ENCODE results near the gene TCHH.
"Not testable (repeated sequence)": the region's sequence is repeated elsewhere in the genome, so short reads cannot be mapped to it uniquely, and the experiment has no call there.

Gene TCHH

DNA sequence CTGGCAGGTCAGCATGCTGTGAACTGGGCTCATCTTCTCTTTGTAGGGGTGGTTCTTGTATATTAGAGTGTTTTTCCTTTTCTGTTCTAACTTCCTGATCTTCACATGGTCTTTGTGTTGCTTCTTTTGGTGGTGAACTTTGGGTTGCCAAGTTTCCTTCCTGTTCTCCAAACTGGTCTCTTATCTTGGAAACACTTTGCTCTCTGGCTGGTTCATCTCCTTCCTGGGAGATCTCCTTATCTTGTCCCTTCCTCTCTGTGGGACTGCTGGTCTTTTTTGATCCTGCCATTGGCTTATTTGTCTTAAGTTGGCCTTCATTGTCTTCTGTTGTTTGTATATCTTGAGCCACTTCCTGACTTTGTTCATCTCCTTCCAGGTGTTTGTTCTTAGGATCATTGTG, 28.5 kb downstream of the TCHH start (continued):
- TF ChIP-seq, protein P1, sequence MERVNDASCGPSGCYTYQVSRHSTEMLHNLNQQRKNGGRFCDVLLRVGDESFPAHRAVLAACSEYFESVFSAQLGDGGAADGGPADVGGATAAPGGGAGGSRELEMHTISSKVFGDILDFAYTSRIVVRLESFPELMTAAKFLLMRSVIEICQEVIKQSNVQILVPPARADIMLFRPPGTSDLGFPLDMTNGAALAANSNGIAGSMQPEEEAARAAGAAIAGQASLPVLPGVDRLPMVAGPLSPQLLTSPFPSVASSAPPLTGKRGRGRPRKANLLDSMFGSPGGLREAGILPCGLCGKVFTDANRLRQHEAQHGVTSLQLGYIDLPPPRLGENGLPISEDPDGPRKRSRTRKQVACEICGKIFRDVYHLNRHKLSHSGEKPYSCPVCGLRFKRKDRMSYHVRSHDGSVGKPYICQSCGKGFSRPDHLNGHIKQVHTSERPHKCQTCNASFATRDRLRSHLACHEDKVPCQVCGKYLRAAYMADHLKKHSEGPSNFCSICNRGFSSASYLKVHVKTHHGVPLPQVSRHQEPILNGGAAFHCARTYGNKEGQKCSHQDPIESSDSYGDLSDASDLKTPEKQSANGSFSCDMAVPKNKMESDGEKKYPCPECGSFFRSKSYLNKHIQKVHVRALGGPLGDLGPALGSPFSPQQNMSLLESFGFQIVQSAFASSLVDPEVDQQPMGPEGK (tag by site-specific recombination; IDR thresholded peaks at IDR 0.05) = no peak
- TF ChIP-seq ZNF473 (tag by site-specific recombination; IDR thresholded peaks at IDR 0.05) = no peak

DNA sequence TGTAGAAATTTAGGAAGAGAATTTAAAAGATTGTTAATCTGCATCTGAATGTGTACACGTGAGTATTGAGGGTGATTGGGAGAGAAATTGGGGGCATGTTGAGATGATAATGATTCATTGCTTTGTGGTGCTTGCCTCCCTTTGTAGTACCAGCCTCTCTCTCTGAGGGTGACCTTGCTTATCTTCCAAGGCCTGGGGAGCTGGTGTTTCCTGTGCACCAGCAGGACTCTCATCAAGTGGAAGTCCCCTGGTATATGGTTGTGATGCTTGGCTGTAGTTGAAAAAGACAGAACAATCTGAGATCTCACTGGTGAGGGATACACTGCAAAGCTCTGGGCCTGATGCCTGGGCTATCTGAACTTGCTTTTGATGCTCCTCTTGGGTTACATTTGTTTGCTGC, 30.4 kb downstream of the TCHH start:
- CTCF ChIA-PET = no interaction called here
- H3K4me1 ChIP-seq (ENCODE audit: control insufficient read depth, insufficient read depth, low read length) = no peaks in the 10 kb centered on the region
- no peaks in the 10 kb centered on the region for H3K9me3 ChIP-seq (ENCODE audit: control insufficient read depth, insufficient read depth, low read depth, low read length)
- no peak overlapping the region for H3K27ac ChIP-seq (ENCODE audit: extremely low read depth, low read depth, low read length)
- H3K4me3 ChIP-seq (ENCODE audit: low read depth, low read length) = no peak overlapping the region
- POLR2A ChIA-PET = no interaction called here
- H3K36me3 ChIP-seq (ENCODE audit: control insufficient read depth in 2 of 2, insufficient read depth in 1 of 2, low read length in 2 of 2) = no peaks in the 10 kb centered on the region
- no peak for TF ChIP-seq ZNF529 (tag by site-specific recombination; IDR thresholded peaks at IDR 0.05; ENCODE audit: insufficient replicate concordance)
- TF ChIP-seq, protein P2, sequence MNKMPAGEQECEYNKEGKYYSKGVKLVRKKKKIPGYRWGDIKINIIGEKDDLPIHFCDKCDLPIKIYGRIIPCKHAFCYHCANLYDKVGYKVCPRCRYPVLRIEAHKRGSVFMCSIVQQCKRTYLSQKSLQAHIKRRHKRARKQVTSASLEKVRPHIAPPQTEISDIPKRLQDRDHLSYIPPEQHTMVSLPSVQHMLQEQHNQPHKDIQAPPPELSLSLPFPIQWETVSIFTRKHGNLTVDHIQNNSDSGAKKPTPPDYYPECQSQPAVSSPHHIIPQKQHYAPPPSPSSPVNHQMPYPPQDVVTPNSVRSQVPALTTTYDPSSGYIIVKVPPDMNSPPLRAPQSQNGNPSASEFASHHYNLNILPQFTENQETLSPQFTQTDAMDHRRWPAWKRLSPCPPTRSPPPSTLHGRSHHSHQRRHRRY (tag by site-specific recombination; IDR thresholded peaks at IDR 0.05) = no peak
- no peak for TF ChIP-seq ZSCAN16 (tag by site-specific recombination; IDR thresholded peaks at IDR 0.05)
- TF ChIP-seq ZNF239 (tag by site-specific recombination; IDR thresholded peaks at IDR 0.05) = no peak
- no peak for TF ChIP-seq ZNF10 (tag by site-specific recombination; IDR thresholded peaks at IDR 0.05)
- TF ChIP-seq ZIC2 (tag by site-specific recombination; IDR thresholded peaks at IDR 0.05) = 0 out of 2 replicates have a peak, but pooled peaks have one; percentile 9

DNA sequence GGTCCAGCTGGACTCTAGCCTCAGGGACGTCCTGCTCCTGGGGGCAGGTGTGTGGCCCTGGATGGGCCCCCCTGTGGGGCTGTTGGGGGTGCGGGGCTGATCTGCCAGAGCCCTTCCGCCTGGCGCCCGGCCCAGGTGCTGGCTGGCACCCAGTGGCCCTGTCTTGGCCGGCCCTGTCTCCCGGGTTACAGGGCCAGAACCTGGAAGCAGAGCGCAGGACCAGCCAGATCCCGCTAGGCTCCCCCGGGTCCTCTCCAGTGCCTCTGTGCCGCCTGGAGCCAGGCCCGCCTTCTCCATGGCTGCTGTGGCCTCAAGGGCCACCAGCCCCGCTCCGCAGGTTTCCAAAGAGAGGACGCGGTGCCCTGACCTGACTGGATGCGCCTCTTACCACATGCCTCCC, 34.2 kb downstream of the TCHH start:
- H3K4me3 ChIP-seq (ENCODE audit: low read depth, low read length); H3K9me3 ChIP-seq (ENCODE audit: control insufficient read depth, insufficient read depth, low read depth, low read length); CTCF ChIA-PET; H3K27ac ChIP-seq (ENCODE audit: extremely low read depth, low read depth, low read length); H3K4me1 ChIP-seq (ENCODE audit: control insufficient read depth, insufficient read depth, low read length); POLR2A ChIA-PET; H3K36me3 ChIP-seq (ENCODE audit: control insufficient read depth in 2 of 2, insufficient read depth in 1 of 2, low read length in 2 of 2): not testable (repeated sequence)

DNA sequence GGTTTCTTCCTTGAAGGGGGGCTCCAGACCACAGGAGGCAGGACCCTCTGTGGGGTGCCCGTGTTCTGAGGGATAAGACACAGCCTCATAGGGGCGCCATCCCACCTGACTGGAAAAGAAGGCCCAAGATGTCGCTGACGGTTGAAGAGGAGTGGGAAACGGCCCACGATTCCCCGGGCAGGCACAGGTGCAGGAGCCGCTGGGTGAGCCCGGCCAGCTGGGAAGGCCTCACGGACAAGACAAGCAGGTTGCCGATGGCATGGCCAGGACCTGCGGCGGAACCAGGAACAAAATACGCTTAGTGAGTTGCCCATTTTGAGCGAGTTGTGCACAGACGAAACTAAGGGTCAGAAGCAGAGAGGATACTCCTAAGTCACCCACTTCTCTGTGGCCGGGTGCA, 34.8 kb downstream of the TCHH start:
- POLR2A ChIA-PET; CTCF ChIA-PET; H3K9me3 ChIP-seq (ENCODE audit: control insufficient read depth, insufficient read depth, low read depth, low read length): not testable (repeated sequence)

DNA sequence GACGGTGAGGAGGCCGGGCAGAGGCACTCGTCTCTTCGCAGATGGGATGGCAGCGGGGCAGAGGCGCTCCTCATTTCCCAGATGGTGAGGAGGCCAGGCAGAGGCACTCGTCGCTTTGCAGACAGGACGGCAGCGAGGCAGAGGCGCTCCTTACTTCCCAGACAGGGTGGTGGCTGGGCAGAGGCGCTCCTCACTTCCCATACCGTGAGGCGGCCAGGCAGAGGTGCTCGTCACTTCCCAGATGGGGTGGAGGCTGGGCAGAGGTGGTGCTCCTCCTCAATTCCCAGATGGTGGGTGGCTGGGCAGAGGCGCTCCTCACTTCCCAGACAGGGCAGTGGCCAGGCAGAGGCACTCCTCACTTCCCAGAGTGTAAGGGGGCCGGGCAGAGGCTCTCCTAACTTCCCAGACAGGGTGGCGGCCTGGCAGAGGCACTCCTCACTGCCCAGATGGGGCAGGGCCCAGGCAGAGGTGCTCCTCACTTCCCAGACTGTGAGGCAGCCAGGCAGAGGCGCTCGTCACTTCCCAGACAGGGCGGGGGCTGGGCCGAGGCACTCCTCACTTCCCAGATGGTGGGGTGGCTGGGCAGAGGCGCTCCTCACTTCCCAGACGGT, 36.3 kb downstream of the TCHH start:
- ChIA-PET CTCF (no interaction called here), POLR2A (interaction anchor here (0.8 kb wide), 1 partner anchor 99 kb away, joined by 3 read pairs; no protein-coding TSS in a partner anchor)
- Histone ChIP-seq H3K4me1 (ENCODE audit: control insufficient read depth, insufficient read depth, low read length) (no peaks in the 10 kb centered on the region), H3K4me3 (ENCODE audit: low read depth, low read length) (no peak overlapping the region), H3K9me3 (ENCODE audit: control insufficient read depth, insufficient read depth, low read depth, low read length) (no peaks in the 10 kb centered on the region), H3K36me3 (ENCODE audit: control insufficient read depth in 2 of 2, insufficient read depth in 1 of 2, low read length in 2 of 2) (no peaks in the 10 kb centered on the region), H3K27ac (ENCODE audit: extremely low read depth, low read depth, low read length) (no peak overlapping the region)
- no peak for TF ChIP-seq BCL11A (tag by site-specific recombination; IDR thresholded peaks at IDR 0.05; ENCODE audit: low read depth)
- TF ChIP-seq, protein P3, sequence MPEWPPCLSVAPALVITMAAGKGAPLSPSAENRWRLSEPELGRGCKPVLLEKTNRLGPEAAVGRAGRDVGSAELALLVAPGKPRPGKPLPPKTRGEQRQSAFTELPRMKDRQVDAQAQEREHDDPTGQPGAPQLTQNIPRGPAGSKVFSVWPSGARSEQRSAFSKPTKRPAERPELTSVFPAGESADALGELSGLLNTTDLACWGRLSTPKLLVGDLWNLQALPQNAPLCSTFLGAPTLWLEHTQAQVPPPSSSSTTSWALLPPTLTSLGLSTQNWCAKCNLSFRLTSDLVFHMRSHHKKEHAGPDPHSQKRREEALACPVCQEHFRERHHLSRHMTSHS (tag by site-specific recombination; IDR thresholded peaks at IDR 0.05) = no peak
- no peak for TF ChIP-seq KLF7 (tag by site-specific recombination; IDR thresholded peaks at IDR 0.05; ENCODE audit: borderline replicate concordance)
- TF ChIP-seq, protein P4, sequence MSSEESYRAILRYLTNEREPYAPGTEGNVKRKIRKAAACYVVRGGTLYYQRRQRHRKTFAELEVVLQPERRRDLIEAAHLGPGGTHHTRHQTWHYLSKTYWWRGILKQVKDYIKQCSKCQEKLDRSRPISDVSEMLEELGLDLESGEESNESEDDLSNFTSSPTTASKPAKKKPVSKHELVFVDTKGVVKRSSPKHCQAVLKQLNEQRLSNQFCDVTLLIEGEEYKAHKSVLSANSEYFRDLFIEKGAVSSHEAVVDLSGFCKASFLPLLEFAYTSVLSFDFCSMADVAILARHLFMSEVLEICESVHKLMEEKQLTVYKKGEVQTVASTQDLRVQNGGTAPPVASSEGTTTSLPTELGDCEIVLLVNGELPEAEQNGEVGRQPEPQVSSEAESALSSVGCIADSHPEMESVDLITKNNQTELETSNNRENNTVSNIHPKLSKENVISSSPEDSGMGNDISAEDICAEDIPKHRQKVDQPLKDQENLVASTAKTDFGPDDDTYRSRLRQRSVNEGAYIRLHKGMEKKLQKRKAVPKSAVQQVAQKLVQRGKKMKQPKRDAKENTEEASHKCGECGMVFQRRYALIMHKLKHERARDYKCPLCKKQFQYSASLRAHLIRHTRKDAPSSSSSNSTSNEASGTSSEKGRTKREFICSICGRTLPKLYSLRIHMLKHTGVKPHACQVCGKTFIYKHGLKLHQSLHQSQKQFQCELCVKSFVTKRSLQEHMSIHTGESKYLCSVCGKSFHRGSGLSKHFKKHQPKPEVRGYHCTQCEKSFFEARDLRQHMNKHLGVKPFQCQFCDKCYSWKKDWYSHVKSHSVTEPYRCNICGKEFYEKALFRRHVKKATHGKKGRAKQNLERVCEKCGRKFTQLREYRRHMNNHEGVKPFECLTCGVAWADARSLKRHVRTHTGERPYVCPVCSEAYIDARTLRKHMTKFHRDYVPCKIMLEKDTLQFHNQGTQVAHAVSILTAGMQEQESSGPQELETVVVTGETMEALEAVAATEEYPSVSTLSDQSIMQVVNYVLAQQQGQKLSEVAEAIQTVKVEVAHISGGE (tag by site-specific recombination; conservative IDR thresholded peaks at IDR 0.05; ENCODE audit: low read depth) = no peak
- TF ChIP-seq ZNF585B (tag by site-specific recombination; IDR thresholded peaks at IDR 0.05) = no peak
- no peak for TF ChIP-seq ZNF266 (tag by site-specific recombination; IDR thresholded peaks at IDR 0.05; ENCODE audit: low read depth)
- TF ChIP-seq YY2 (tag by site-specific recombination; IDR thresholded peaks at IDR 0.05) = no peak
- no peak for TF ChIP-seq SALL2 (tag by site-specific recombination; IDR thresholded peaks at IDR 0.05; ENCODE audit: borderline replicate concordance)
- TF ChIP-seq HOXD13 (CRISPR knock-in tag; IDR thresholded peaks at IDR 0.05; ENCODE audit: borderline replicate concordance) = no peak
- TF ChIP-seq KLF10 (tag by site-specific recombination; IDR thresholded peaks at IDR 0.05) = no peak

More for the DNA sequence above, 34.8 kb downstream of the TCHH start:
- not testable (repeated sequence) for H3K36me3 ChIP-seq (ENCODE audit: control insufficient read depth in 2 of 2, insufficient read depth in 1 of 2, low read length in 2 of 2); H3K4me3 ChIP-seq (ENCODE audit: low read depth, low read length); H3K4me1 ChIP-seq (ENCODE audit: control insufficient read depth, insufficient read depth, low read length); H3K27ac ChIP-seq (ENCODE audit: extremely low read depth, low read depth, low read length)
